Measurements from ENCODE around the gene NSUN4.

DNA sequence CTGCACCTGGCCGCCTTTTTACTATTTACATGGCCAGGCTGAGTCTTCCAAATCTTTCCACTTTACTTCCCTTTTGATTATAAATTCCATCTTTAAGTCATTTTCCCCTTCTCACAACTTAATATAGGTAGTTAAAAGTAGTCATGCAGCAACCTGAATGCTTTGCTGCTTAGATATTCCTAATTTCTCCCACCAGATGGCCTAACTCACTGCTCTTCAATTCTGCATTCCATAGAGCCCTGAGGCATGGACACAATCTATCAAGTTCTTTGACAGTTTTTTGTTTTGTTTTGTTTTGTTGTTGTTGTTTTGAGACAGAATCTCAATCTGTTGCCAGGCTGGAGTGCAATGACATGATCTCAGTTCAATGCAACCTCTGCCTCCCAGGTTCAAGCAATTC, 31.8 kb downstream of the NSUN4 start:
- TF ChIP-seq POLR2A (IDR thresholded peaks at IDR 0.05), result no peak
- no peak for TF ChIP-seq CTCF (IDR thresholded peaks at IDR 0.05)

Measured in testis (tissue), 2 donors.